WTC11 (cell line): ENCODE results near the gene CACNA1B. TPM values are rescaled to one million over a fixed set of nuclear protein-coding genes. Genes with fewer than 3 reads are reported as not detected.

ENCODE experiments used
- ATAC-seq: fragments of 200-7000 bp; cut with Tn5 transposase; 2 replicates; pipeline ENCODE4 v1.10.0; 2021; ENCODE audit warnings: mild to moderate bottlenecking, moderate library complexity
- CTCF ChIA-PET: fragments of 300-600 bp; sonication (Branson Sonifier 250); formaldehyde crosslinking; loops from one replicate; lab custom pipeline; 2021; ENCODE audit warnings: antibody characterized with exemption; lab: Charles Lee
- POLR2A ChIA-PET: fragments of 350-600 bp; sonication (Branson Sonifier 250); formaldehyde crosslinking; loops from one replicate; lab custom pipeline; 2021; ENCODE audit warnings: antibody characterized with exemption; lab: Charles Lee
- DNase-seq: peaks from one replicate; pipeline ENCODE4 v3.0.0; 2021; ENCODE audit warnings: low spot score
- H3K27ac Mint-ChIP-seq: 2 replicates; pipeline ENCODE4 v1.8.0; 2021; ENCODE audit warnings: mixed read lengths
- H3K27me3 Mint-ChIP-seq: 2 replicates; pipeline ENCODE4 v1.8.0; 2021; ENCODE audit warnings: low read depth, mild to moderate bottlenecking, moderate library complexity, mixed read lengths
- H3K36me3 Mint-ChIP-seq: 2 replicates; pipeline ENCODE4 v1.8.0; 2021; ENCODE audit warnings: mixed read lengths
- H3K4me1 Mint-ChIP-seq: 2 replicates; pipeline ENCODE4 v1.8.0; 2022; ENCODE audit warnings: mixed read lengths
- H3K4me3 Mint-ChIP-seq: 2 replicates; pipeline ENCODE4 v1.8.0; 2021; ENCODE audit warnings: mild to moderate bottlenecking, moderate library complexity, mixed read lengths
- H3K9me3 Mint-ChIP-seq: 2 replicates; pipeline ENCODE4 v1.8.0; 2021; ENCODE audit warnings: mixed read lengths
- ATF1 ChIP-seq: sonication (generic); formaldehyde crosslinking; IDR thresholded peaks from 2 replicates; pipeline ENCODE4 v1.8.1; 2023; ENCODE audit warnings: mild to moderate bottlenecking, moderate library complexity, missing genetic modification reagents
- CREM ChIP-seq: sonication (generic); formaldehyde crosslinking; IDR thresholded peaks from 2 replicates; pipeline ENCODE4 v1.8.1; 2022; ENCODE audit warnings: mild to moderate bottlenecking, missing genetic modification reagents, moderate library complexity
- FOXJ3 ChIP-seq: sonication (generic); formaldehyde crosslinking; IDR thresholded peaks from 2 replicates; pipeline ENCODE4 v1.9.0; 2021; ENCODE audit warnings: missing genetic modification reagents, mild to moderate bottlenecking, borderline replicate concordance
- MXD4 ChIP-seq: fragments of 250-450 bp; sonication (Bioruptor Pico); IDR thresholded peaks from 2 replicates; pipeline ENCODE4 v1.8.0; 2021; ENCODE audit warnings: mild to moderate bottlenecking, moderate library complexity, borderline replicate concordance
- NFATC4 ChIP-seq: fragments of 250-450 bp; sonication (Bioruptor Pico); IDR thresholded peaks from 2 replicates; pipeline ENCODE4 v1.9.0; 2021; ENCODE audit warnings: mild to moderate bottlenecking
- SMAD3 ChIP-seq: sonication (generic); formaldehyde crosslinking; IDR thresholded peaks from 2 replicates; pipeline ENCODE4 v1.8.0; 2022; ENCODE audit warnings: missing genetic modification reagents, mild to moderate bottlenecking, borderline replicate concordance
- TCF7 ChIP-seq: sonication (generic); formaldehyde crosslinking; IDR thresholded peaks from 2 replicates; pipeline ENCODE4 v1.8.0; 2022; ENCODE audit warnings: mild to moderate bottlenecking, low read depth, missing genetic modification reagents, moderate library complexity
- ZNF317 ChIP-seq: sonication (generic); formaldehyde crosslinking; IDR thresholded peaks from 2 replicates; pipeline ENCODE4 v1.8.1; 2023; ENCODE audit warnings: low read depth, mild to moderate bottlenecking, moderate library complexity, missing genetic modification reagents, borderline replicate concordance
- total RNA-seq: library from RNA; stranded (reverse); gene quantifications from 3 replicates; pipeline ENCODE4 v1.2.3, GENCODE V29; 2021
- TF ChIP-seq, protein P1 (sequence below): fragments of 250-450 bp; sonication (Bioruptor Pico); IDR thresholded peaks from 2 replicates; pipeline ENCODE4 v1.8.0; 2021; ENCODE audit warnings: mild to moderate bottlenecking
- TF ChIP-seq, protein P2 (sequence below): sonication (generic); formaldehyde crosslinking; conservative IDR thresholded peaks from 2 replicates; pipeline ENCODE4 v1.8.1; 2023; ENCODE audit warnings: mild to moderate bottlenecking, low read depth, missing genetic modification reagents, moderate library complexity
- TF ChIP-seq, protein P3 (sequence below): sonication (generic); formaldehyde crosslinking; IDR thresholded peaks from 2 replicates; pipeline ENCODE4 v1.8.1; 2023; ENCODE audit warnings: mild to moderate bottlenecking, missing genetic modification reagents
- TF ChIP-seq, protein P4 (sequence below): sonication (generic); formaldehyde crosslinking; IDR thresholded peaks from 2 replicates; pipeline ENCODE4 v1.8.1; 2023; ENCODE audit warnings: mild to moderate bottlenecking, missing genetic modification reagents
- TF ChIP-seq, protein P5 (sequence below): sonication (generic); formaldehyde crosslinking; IDR thresholded peaks from 2 replicates; pipeline ENCODE4 v1.8.0; 2023; ENCODE audit warnings: mild to moderate bottlenecking, missing genetic modification reagents
- TF ChIP-seq, protein P6 (sequence below): sonication (generic); formaldehyde crosslinking; IDR thresholded peaks from 2 replicates; pipeline ENCODE4 v1.8.1; 2023; ENCODE audit warnings: mild to moderate bottlenecking, missing genetic modification reagents, moderate library complexity

The CACNA1B gene
- total RNA-seq, 1 experiment from 2014 or later = 8.4 TPM

DNA sequence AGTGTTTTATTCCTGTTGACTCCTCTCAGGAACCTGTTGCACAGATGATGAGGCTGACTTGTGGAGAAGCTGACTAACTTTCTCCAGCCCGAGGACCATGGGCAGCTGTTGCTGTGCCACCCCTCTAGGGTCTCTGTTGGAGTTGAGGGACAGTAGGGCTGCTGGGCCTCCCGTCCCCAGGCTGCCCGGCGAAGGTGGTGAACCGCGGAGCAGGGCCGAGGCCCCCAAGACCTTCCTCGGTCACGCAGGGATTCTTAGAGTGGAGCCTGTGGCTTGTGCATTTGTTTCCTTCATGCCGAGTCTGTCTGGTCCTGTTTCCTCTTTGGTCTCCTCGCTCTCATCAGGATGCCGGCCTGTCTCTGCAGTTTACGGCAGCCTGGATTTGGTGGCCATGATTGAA, 40.2 kb downstream of the CACNA1B start:
- Mint-ChIP-seq H3K36me3 (peaks cover 43% of the 10 kb centered on the region), H3K4me3 (no peak overlapping the region), H3K4me1 (no peaks in the 10 kb centered on the region), H3K27ac (no peak overlapping the region), H3K27me3 (no peaks in the 10 kb centered on the region), H3K9me3 (peaks cover 8% of the 10 kb centered on the region; the same call in 1 of the 2 replicates)
- DNase-seq = no peak
- POLR2A ChIA-PET = no interaction called here
- CTCF ChIA-PET = interaction anchor here (0.8 kb wide), 1 partner anchor 183 kb away, joined by 3 read pairs; no protein-coding TSS in a partner anchor
- TF ChIP-seq, protein P1, sequence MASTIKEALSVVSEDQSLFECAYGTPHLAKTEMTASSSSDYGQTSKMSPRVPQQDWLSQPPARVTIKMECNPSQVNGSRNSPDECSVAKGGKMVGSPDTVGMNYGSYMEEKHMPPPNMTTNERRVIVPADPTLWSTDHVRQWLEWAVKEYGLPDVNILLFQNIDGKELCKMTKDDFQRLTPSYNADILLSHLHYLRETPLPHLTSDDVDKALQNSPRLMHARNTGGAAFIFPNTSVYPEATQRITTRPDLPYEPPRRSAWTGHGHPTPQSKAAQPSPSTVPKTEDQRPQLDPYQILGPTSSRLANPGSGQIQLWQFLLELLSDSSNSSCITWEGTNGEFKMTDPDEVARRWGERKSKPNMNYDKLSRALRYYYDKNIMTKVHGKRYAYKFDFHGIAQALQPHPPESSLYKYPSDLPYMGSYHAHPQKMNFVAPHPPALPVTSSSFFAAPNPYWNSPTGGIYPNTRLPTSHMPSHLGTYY (CRISPR knock-in tag) = no peak
- no peak for TF ChIP-seq SMAD3
- TF ChIP-seq, protein P2, sequence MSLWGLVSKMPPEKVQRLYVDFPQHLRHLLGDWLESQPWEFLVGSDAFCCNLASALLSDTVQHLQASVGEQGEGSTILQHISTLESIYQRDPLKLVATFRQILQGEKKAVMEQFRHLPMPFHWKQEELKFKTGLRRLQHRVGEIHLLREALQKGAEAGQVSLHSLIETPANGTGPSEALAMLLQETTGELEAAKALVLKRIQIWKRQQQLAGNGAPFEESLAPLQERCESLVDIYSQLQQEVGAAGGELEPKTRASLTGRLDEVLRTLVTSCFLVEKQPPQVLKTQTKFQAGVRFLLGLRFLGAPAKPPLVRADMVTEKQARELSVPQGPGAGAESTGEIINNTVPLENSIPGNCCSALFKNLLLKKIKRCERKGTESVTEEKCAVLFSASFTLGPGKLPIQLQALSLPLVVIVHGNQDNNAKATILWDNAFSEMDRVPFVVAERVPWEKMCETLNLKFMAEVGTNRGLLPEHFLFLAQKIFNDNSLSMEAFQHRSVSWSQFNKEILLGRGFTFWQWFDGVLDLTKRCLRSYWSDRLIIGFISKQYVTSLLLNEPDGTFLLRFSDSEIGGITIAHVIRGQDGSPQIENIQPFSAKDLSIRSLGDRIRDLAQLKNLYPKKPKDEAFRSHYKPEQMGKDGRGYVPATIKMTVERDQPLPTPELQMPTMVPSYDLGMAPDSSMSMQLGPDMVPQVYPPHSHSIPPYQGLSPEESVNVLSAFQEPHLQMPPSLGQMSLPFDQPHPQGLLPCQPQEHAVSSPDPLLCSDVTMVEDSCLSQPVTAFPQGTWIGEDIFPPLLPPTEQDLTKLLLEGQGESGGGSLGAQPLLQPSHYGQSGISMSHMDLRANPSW = no peak
- TF ChIP-seq, protein P3, sequence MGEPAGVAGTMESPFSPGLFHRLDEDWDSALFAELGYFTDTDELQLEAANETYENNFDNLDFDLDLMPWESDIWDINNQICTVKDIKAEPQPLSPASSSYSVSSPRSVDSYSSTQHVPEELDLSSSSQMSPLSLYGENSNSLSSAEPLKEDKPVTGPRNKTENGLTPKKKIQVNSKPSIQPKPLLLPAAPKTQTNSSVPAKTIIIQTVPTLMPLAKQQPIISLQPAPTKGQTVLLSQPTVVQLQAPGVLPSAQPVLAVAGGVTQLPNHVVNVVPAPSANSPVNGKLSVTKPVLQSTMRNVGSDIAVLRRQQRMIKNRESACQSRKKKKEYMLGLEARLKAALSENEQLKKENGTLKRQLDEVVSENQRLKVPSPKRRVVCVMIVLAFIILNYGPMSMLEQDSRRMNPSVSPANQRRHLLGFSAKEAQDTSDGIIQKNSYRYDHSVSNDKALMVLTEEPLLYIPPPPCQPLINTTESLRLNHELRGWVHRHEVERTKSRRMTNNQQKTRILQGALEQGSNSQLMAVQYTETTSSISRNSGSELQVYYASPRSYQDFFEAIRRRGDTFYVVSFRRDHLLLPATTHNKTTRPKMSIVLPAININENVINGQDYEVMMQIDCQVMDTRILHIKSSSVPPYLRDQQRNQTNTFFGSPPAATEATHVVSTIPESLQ (CRISPR knock-in tag) = no peak
- TF ChIP-seq MXD4 = no peak
- TF ChIP-seq FOXJ3 (CRISPR knock-in tag) = no peak
- no peak for TF ChIP-seq ZNF317
- TF ChIP-seq, protein P4, sequence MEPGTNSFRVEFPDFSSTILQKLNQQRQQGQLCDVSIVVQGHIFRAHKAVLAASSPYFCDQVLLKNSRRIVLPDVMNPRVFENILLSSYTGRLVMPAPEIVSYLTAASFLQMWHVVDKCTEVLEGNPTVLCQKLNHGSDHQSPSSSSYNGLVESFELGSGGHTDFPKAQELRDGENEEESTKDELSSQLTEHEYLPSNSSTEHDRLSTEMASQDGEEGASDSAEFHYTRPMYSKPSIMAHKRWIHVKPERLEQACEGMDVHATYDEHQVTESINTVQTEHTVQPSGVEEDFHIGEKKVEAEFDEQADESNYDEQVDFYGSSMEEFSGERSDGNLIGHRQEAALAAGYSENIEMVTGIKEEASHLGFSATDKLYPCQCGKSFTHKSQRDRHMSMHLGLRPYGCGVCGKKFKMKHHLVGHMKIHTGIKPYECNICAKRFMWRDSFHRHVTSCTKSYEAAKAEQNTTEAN (CRISPR knock-in tag) = no peak
- TF ChIP-seq CREM (CRISPR knock-in tag) = no peak
- TF ChIP-seq, protein P5, sequence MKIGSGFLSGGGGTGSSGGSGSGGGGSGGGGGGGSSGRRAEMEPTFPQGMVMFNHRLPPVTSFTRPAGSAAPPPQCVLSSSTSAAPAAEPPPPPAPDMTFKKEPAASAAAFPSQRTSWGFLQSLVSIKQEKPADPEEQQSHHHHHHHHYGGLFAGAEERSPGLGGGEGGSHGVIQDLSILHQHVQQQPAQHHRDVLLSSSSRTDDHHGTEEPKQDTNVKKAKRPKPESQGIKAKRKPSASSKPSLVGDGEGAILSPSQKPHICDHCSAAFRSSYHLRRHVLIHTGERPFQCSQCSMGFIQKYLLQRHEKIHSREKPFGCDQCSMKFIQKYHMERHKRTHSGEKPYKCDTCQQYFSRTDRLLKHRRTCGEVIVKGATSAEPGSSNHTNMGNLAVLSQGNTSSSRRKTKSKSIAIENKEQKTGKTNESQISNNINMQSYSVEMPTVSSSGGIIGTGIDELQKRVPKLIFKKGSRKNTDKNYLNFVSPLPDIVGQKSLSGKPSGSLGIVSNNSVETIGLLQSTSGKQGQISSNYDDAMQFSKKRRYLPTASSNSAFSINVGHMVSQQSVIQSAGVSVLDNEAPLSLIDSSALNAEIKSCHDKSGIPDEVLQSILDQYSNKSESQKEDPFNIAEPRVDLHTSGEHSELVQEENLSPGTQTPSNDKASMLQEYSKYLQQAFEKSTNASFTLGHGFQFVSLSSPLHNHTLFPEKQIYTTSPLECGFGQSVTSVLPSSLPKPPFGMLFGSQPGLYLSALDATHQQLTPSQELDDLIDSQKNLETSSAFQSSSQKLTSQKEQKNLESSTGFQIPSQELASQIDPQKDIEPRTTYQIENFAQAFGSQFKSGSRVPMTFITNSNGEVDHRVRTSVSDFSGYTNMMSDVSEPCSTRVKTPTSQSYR = no peak
- no peak for TF ChIP-seq NFATC4 (CRISPR knock-in tag)
- TF ChIP-seq ATF1 (CRISPR knock-in tag) = no peak
- no peak for TF ChIP-seq TCF7 (CRISPR knock-in tag)
- TF ChIP-seq, protein P6, sequence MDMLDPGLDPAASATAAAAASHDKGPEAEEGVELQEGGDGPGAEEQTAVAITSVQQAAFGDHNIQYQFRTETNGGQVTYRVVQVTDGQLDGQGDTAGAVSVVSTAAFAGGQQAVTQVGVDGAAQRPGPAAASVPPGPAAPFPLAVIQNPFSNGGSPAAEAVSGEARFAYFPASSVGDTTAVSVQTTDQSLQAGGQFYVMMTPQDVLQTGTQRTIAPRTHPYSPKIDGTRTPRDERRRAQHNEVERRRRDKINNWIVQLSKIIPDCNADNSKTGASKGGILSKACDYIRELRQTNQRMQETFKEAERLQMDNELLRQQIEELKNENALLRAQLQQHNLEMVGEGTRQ (CRISPR knock-in tag) = no peak
- no peak for ATAC-seq
